OCI-LY7 (cell line): ENCODE results near the gene USP37. TPM values are rescaled to one million over a fixed set of nuclear protein-coding genes. Genes with fewer than 3 reads are reported as not detected.

ENCODE experiments used
- BruUV-seq: library from RNA; stranded (reverse); fragments of 400-500 nt; replicated peaks from 2 replicates; lab custom pipeline; 2021; lab: Mats Ljungman, UMichigan
- CTCF ChIA-PET: fragments of 300-600 bp; sonication (Branson Sonifier 250); formaldehyde crosslinking; loops from one replicate; lab custom pipeline; 2022; ENCODE audit warnings: antibody characterized with exemption; ENCODE audit not compliant: unreplicated experiment; lab: Charles Lee
- POLR2A ChIA-PET: fragments of 300-600 bp; sonication (Branson Sonifier 250); formaldehyde crosslinking; loops from one replicate; lab custom pipeline; 2022; ENCODE audit warnings: antibody characterized with exemption; lab: Charles Lee
- DNase-seq: peaks from one replicate; pipeline ENCODE4 v3.0.0-alpha.2; 2015; ENCODE audit warnings: low spot score
- H2AFZ ChIP-seq: fragments of 200-600 bp; sonication (generic), shearing (Covaris generic); 2 replicates; pipeline ENCODE4 v1.6.1; 2014; ENCODE audit warnings: mild to moderate bottlenecking, antibody characterized with exemption, low read length, moderate library complexity
- H3K27ac ChIP-seq: fragments of 200-600 bp; sonication (generic); 2 replicates; pipeline ENCODE4 v1.5.1; 2014; ENCODE audit warnings: mixed run types, low read depth, mild to moderate bottlenecking, moderate library complexity, low read length, inconsistent platforms; ENCODE audit not compliant: poor library complexity, severe bottlenecking
- H3K36me3 ChIP-seq: fragments of 200-600 bp; sonication (generic); 2 replicates; pipeline ENCODE4 v1.6.1; 2014; ENCODE audit warnings: mild to moderate bottlenecking, antibody characterized with exemption, low read length, moderate library complexity, mixed read lengths; ENCODE audit not compliant: insufficient read depth
- H3K4me1 ChIP-seq: fragments of 200-600 bp; sonication (generic); 2 replicates; pipeline ENCODE4 v1.5.1; 2014; ENCODE audit warnings: mild to moderate bottlenecking, low read length; ENCODE audit not compliant: insufficient read depth, poor library complexity, severe bottlenecking
- H3K4me2 ChIP-seq: fragments of 200-600 bp; sonication (generic); 2 replicates; pipeline ENCODE4 v1.6.1; 2014; ENCODE audit warnings: mild to moderate bottlenecking, low read length
- H3K4me3 ChIP-seq: fragments of 200-600 bp; sonication (generic); 2 replicates; pipeline ENCODE4 v1.5.1; 2014; ENCODE audit warnings: mild to moderate bottlenecking, low read depth, low read length; ENCODE audit not compliant: poor library complexity, severe bottlenecking
- H3K79me2 ChIP-seq: fragments of 200-600 bp; sonication (generic); 2 replicates; pipeline ENCODE4 v1.6.1; 2016; ENCODE audit warnings: low read depth, mild to moderate bottlenecking, low read length, moderate library complexity, mixed read lengths; ENCODE audit not compliant: insufficient read depth
- H3K9me2 ChIP-seq: fragments of 200-600 bp; sonication (generic); 2 replicates; pipeline ENCODE4 v1.6.1; 2016; ENCODE audit warnings: mild to moderate bottlenecking, low read length, mixed read lengths; ENCODE audit not compliant: insufficient read depth
- H3K9me3 ChIP-seq: fragments of 200-600 bp; sonication (generic); 2 replicates; pipeline ENCODE4 v1.6.1; 2014; ENCODE audit warnings: mild to moderate bottlenecking, mixed run types, low read length, mixed read lengths
- H4K20me1 ChIP-seq: fragments of 200-600 bp; sonication (generic); 2 replicates; pipeline ENCODE4 v1.6.1; 2014; ENCODE audit warnings: mild to moderate bottlenecking, antibody characterized with exemption, low read length, moderate library complexity, mixed read lengths; ENCODE audit not compliant: insufficient read depth
- CTCF ChIP-seq: fragments of 200-600 bp; sonication (generic); conservative IDR thresholded peaks from 2 replicates; pipeline ENCODE4 v1.5.1; 2014; ENCODE audit warnings: mild to moderate bottlenecking, antibody characterized with exemption, low read length, moderate library complexity, mixed read lengths
- EZH2phosphoT487 ChIP-seq: fragments of 200-600 bp; sonication (generic); IDR thresholded peaks from 2 replicates; pipeline ENCODE4 v1.6.1; 2018; ENCODE audit warnings: low read depth, borderline replicate concordance, mild to moderate bottlenecking, mixed run types, antibody characterized with exemption, low read length, moderate library complexity, mixed read lengths
- intact Hi-C: fragments of 100-400 bp; cut with micrococcal nuclease; formaldehyde crosslinking; loops from one replicate; pipeline ENCODE4 v1.10.0; 2022; ENCODE audit not compliant: unreplicated experiment
- total RNA-seq, 2 experiments: library from RNA; depleted of rRNA in 1 of 2; stranded (reverse); fragments of >200 nt in 1 of 2; shearing (Covaris generic) in 1 of 2; gene quantifications; 2 replicates each; pipeline ENCODE4 v1.2.3, GENCODE V29; 2014 to 2022

The USP37 gene
- total RNA-seq, 2 experiments from 2014 or later, result 23.3 to 32.4 TPM

DNA sequence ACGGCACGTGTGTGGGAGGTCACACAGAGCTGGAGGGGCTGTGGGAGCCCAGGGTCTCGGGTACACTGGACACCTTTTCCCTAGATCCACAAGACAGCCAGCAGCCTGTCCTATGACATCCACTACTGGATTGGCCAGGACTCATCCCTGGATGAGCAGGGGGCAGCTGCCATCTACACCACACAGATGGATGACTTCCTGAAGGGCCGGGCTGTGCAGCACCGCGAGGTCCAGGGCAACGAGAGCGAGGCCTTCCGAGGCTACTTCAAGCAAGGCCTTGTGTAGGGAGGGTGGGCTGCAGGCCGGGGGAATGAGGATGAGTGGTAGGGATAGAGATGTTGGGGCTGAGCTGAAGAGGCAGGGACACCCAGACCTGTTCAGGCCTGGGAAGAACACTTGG lies 142.6 kb downstream of the USP37 start:
- Histone ChIP-seq H3K79me2 (no peaks in the 10 kb centered on the region), H2AFZ (no peak overlapping the region), H3K4me2 (no peak overlapping the region), H3K4me3 (no peak overlapping the region), H4K20me1 (no peaks in the 10 kb centered on the region), H3K9me2 (no peaks in the 10 kb centered on the region), H3K9me3 (no peaks in the 10 kb centered on the region), H3K27ac (no peak overlapping the region), H3K4me1 (no peaks in the 10 kb centered on the region), H3K36me3 (no peaks in the 10 kb centered on the region)
- no TSS peak for BruUV-seq
- TF ChIP-seq EZH2phosphoT487, result no peak
- TF ChIP-seq CTCF, result no peak
- POLR2A ChIA-PET, result interaction anchor here (0.7 kb wide), 1 partner anchor 160 kb away, joined by 4 read pairs; no protein-coding TSS in a partner anchor
- intact Hi-C loops, result no loop called here
- DNase-seq, result no peak
- CTCF ChIA-PET, result no interaction called here

DNA sequence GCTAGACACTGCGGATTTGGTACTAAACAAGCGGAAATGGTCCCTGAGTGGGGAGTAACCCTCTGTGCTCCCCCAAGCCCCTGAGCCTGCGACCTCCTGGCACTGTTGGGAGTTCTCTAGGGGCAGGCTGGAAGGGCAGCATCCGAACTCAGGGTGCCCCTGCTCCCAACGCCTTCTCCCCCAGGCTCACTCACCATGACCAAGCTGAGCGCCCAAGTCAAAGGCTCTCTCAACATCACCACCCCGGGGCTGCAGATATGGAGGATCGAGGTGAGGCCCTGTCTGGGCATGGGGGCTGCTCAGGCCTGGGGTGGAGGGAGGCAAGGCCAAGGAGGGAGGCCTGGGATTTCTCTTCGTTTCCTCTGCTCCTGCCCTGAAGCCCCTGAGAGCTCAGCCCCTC lies 144.6 kb downstream of the USP37 start:
- no peak overlapping the region for H2AFZ ChIP-seq
- no peaks in the 10 kb centered on the region for H3K4me1 ChIP-seq
- no peaks in the 10 kb centered on the region for H3K36me3 ChIP-seq
- H3K4me3 ChIP-seq, result no peak overlapping the region
- no peaks in the 10 kb centered on the region for H3K9me3 ChIP-seq
- BruUV-seq, result no TSS peak
- no peak for DNase-seq
- H3K79me2 ChIP-seq, result no peaks in the 10 kb centered on the region
- H3K9me2 ChIP-seq, result no peaks in the 10 kb centered on the region
- intact Hi-C loops, result no loop called here
- CTCF ChIA-PET, result no interaction called here
- no peak overlapping the region for H3K4me2 ChIP-seq
- POLR2A ChIA-PET, result no interaction called here
- H4K20me1 ChIP-seq, result no peaks in the 10 kb centered on the region
- H3K27ac ChIP-seq, result no peak overlapping the region
- no peak for TF ChIP-seq CTCF
- TF ChIP-seq EZH2phosphoT487, result no peak

GRCh38 chr2:218422403-218423086 lies 145.6 kb downstream of the USP37 start:
- H4K20me1 ChIP-seq, result no peaks in the 10 kb centered on the region
- TF ChIP-seq EZH2phosphoT487, result no peak
- no peak for TF ChIP-seq CTCF
- no peaks in the 10 kb centered on the region for H3K9me3 ChIP-seq
- H3K4me3 ChIP-seq, result no peak overlapping the region
- no peak overlapping the region for H3K27ac ChIP-seq
- BruUV-seq, result no TSS peak
- H3K4me2 ChIP-seq, result no peak overlapping the region
- H2AFZ ChIP-seq, result no peak overlapping the region
- ChIA-PET POLR2A (interaction anchor here (0.6 kb wide), 2 partner anchors 25 to 42 kb away, joined by 3 read pairs; no protein-coding TSS in a partner anchor), CTCF (no interaction called here)
- DNase-seq, result no peak
- no peaks in the 10 kb centered on the region for H3K36me3 ChIP-seq
- H3K4me1 ChIP-seq, result no peaks in the 10 kb centered on the region
- intact Hi-C loops, result no loop called here
- H3K79me2 ChIP-seq, result no peaks in the 10 kb centered on the region
- H3K9me2 ChIP-seq, result no peaks in the 10 kb centered on the region
